Osteocyte (in vitro differentiated cells): ENCODE results near the gene OR2K2. TPM values are rescaled to one million over a fixed set of nuclear protein-coding genes. Genes with fewer than 3 reads are reported as not detected.
"Not testable (repeated sequence)": the region's sequence is repeated elsewhere in the genome, so short reads cannot be mapped to it uniquely, and the experiment has no call there.

Experiments
- DNase-seq: peaks from one replicate; pipeline ENCODE4 v3.0.0; 2021; ENCODE audit warnings: mixed read lengths; ENCODE audit not compliant: unreplicated experiment; ENCODE audit errors: extremely low spot score
- H3K27ac Mint-ChIP-seq: one replicate; pipeline ENCODE4 v1.8.0; 2021; ENCODE audit warnings: mild to moderate bottlenecking, mixed read lengths; ENCODE audit not compliant: unreplicated experiment
- H3K27me3 Mint-ChIP-seq: one replicate; pipeline ENCODE4 v1.8.0; 2021; ENCODE audit warnings: mixed read lengths; ENCODE audit not compliant: unreplicated experiment
- H3K36me3 Mint-ChIP-seq: one replicate; pipeline ENCODE4 v1.8.0; 2021; ENCODE audit warnings: mixed read lengths; ENCODE audit not compliant: unreplicated experiment
- H3K4me1 Mint-ChIP-seq: one replicate; pipeline ENCODE4 v1.8.0; 2021; ENCODE audit warnings: mixed read lengths; ENCODE audit not compliant: unreplicated experiment
- H3K4me3 Mint-ChIP-seq: one replicate; pipeline ENCODE4 v1.8.0; 2021; ENCODE audit warnings: mild to moderate bottlenecking, moderate library complexity, mixed read lengths; ENCODE audit not compliant: unreplicated experiment
- H3K9me3 Mint-ChIP-seq: one replicate; pipeline ENCODE4 v1.8.0; 2021; ENCODE audit warnings: mixed read lengths; ENCODE audit not compliant: unreplicated experiment
- CTCF ChIP-seq: fragments of 200-600 bp; sonication (generic); IDR thresholded peaks from 2 replicates; pipeline ENCODE4 v1.5.0; 2021; ENCODE audit warnings: antibody characterized with exemption, mild to moderate bottlenecking, moderate library complexity
- total RNA-seq: library from RNA; stranded (reverse); gene quantifications from 2 replicates; pipeline ENCODE4 v1.2.1, GENCODE V29; 2021

Gene OR2K2
- total RNA-seq, 1 donor from 2014 or later, result not detected

GRCh38 chr9:111297066-111297824 is 32.8 kb downstream of the OR2K2 start:
- no peaks in the 10 kb centered on the region for H3K27me3 Mint-ChIP-seq

GRCh38 chr9:111294691-111295451 is 35.2 kb downstream of the OR2K2 start:
- no peak for TF ChIP-seq CTCF
- Mint-ChIP-seq H3K36me3 (peaks cover 4% of the 10 kb centered on the region), H3K9me3 (peaks cover 7% of the 10 kb centered on the region), H3K4me3 (no peak overlapping the region), H3K27me3 (no peaks in the 10 kb centered on the region), H3K4me1 (peaks cover 21% of the 10 kb centered on the region), H3K27ac (no peak overlapping the region)
- no peak for DNase-seq

More at GRCh38 chr9:111297066-111297824, 32.8 kb downstream of the OR2K2 start:
- Mint-ChIP-seq H3K9me3 (peaks cover 7% of the 10 kb centered on the region), H3K4me1 (peaks cover 27% of the 10 kb centered on the region), H3K27ac (peak overlapping the region; percentile 37), H3K4me3 (no peak overlapping the region), H3K36me3 (peaks cover 3% of the 10 kb centered on the region)
- no peak for DNase-seq
- no peak for TF ChIP-seq CTCF

- H3K27ac Mint-ChIP-seq, result no peak overlapping the region
- no peak overlapping the region for H3K4me3 Mint-ChIP-seq
- H3K4me1 Mint-ChIP-seq, result peaks cover 9% of the 10 kb centered on the region
- TF ChIP-seq CTCF, result no peak
- H3K27me3 Mint-ChIP-seq, result no peaks in the 10 kb centered on the region
- DNase-seq, result no peak
- peaks cover 2% of the 10 kb centered on the region for H3K36me3 Mint-ChIP-seq
- H3K9me3 Mint-ChIP-seq, result peaks cover 3% of the 10 kb centered on the region
These were observed 42.9 kb downstream of the OR2K2 start for GRCh38 chr9:111287127-111287526.

- Mint-ChIP-seq H3K27me3 (no peaks in the 10 kb centered on the region), H3K36me3 (no peaks in the 10 kb centered on the region), H3K27ac (no peak overlapping the region), H3K9me3 (peaks cover 3% of the 10 kb centered on the region), H3K4me1 (peaks cover 8% of the 10 kb centered on the region), H3K4me3 (no peak overlapping the region)
- no peak for TF ChIP-seq CTCF
- DNase-seq, result no peak
These were observed 45.3 kb downstream of the OR2K2 start for GRCh38 chr9:111284703-111285102.

- H3K27ac Mint-ChIP-seq, result no peak overlapping the region
- no peak for DNase-seq
- H3K4me3 Mint-ChIP-seq, result no peak overlapping the region
- TF ChIP-seq CTCF, result no peak
- peaks cover 3% of the 10 kb centered on the region for H3K9me3 Mint-ChIP-seq
- H3K36me3 Mint-ChIP-seq, result no peaks in the 10 kb centered on the region
- no peaks in the 10 kb centered on the region for H3K27me3 Mint-ChIP-seq
- peaks cover 3% of the 10 kb centered on the region for H3K4me1 Mint-ChIP-seq
These were observed 47.2 kb downstream of the OR2K2 start for GRCh38 chr9:111282845-111283244.

- H3K27me3 Mint-ChIP-seq, DNase-seq, H3K4me3 Mint-ChIP-seq, H3K9me3 Mint-ChIP-seq, H3K27ac Mint-ChIP-seq, H3K36me3 Mint-ChIP-seq, H3K4me1 Mint-ChIP-seq: not testable (repeated sequence)
These were observed 49.2 kb downstream of the OR2K2 start for GRCh38 chr9:111280795-111281194.
